GM21737 (cell line): Measurements from ENCODE around the gene OR9G4.

ENCODE experiments used
- ATAC-seq: cut with Tn5 transposase; IDR thresholded peaks from one replicate; pipeline ENCODE4 v1.9.1; 2021; ENCODE audit warnings: mild to moderate bottlenecking, moderate library complexity; ENCODE audit not compliant: unreplicated experiment

The OR9G4 gene

GRCh38 chr11:56748597-56748996 lies at the start of gene OR9G4:
TSS of gene OR9G4 (minus strand) at chr11:56748697. CDS start at chr11:56743766, 4,931 bp downstream.
- no peak for ATAC-seq

- ATAC-seq: no peak
Observed at GRCh38 chr11:56783448-56784041, 35.0 kb upstream of the OR9G4 start.

- no peak for ATAC-seq
Observed at GRCh38 chr11:56782167-56782847, 33.8 kb upstream of the OR9G4 start.

DNA sequence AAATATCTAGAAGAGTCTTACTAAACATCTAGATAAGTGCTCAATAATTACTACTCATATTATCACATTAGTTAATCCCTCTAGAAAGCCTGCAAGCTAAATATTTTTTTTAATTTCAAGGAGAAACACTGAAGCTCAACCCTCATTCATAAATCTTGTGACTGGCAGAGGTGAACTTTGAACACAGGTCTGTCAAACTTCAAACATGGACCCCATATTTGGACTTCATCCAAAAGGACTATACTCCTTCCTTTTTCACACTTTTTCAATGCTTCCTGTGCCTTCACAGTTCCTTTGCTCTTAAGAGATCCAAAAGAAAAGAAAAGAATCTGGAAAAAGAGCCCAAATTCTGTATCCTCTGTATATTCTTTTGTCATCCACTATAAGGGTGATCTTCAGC lies 28.3 kb upstream of the OR9G4 start:
- no peak for ATAC-seq

GRCh38 chr11:56764976-56765375 lies 16.5 kb upstream of the OR9G4 start:
- ATAC-seq: no peak

- no peak for ATAC-seq
Observed at GRCh38 chr11:56751480-56751879, 3.0 kb upstream of the OR9G4 start.

GRCh38 chr11:56750190-56750589 lies 1.7 kb upstream of the OR9G4 start:
- no peak for ATAC-seq

- ATAC-seq: no peak
Observed at GRCh38 chr11:56740886-56741285, 7.6 kb downstream of the OR9G4 start.

GRCh38 chr11:56740107-56740506 lies 8.4 kb downstream of the OR9G4 start:
- no peak for ATAC-seq

GRCh38 chr11:56720513-56720912 lies 28.0 kb downstream of the OR9G4 start:
- no peak for ATAC-seq

DNA sequence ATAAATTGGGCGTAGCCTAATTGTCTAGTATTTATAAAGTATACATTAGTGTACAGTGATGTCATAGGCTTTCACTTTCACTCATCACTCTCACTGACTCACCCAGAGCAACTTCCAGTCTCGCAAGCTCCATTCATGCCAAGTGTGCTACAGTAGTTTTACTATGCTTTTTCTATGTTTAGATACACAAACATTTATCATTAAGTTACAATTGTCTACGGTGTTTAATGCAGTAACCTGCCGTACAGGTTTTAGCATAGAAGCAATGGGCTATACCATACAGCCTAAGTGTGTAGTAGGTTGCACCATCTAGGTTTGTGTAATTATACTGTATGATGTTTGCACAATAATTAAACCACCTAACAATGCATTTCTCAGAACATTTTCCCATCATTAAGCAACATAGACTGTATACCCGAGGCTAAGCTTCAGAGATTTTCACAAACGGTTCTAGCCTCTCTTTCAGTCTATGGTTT lies 32.1 kb downstream of the OR9G4 start:
- ATAC-seq: no peak

- ATAC-seq: no peak
Observed at GRCh38 chr11:56714206-56714605, 34.3 kb downstream of the OR9G4 start.

DNA sequence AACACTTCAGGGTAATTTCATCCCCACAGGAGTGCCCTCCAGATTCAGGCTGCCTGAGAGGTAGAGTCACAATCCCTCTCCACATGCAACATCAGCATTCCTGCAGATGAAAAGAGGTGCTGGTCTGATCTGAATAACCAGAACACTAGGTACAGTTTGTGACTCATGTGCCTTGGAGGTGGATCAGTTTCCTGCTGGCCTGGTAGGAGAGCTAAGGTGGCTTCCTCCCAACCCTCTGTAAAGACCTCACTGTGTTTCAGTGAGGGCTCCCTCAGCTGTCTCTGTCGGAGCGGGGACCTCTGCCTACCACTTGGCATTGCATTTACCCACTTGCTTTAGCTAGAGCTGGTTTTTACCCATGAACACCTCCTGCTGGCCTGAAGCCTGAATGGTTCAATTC lies 42.0 kb downstream of the OR9G4 start:
- ATAC-seq: no peak

- ATAC-seq: no peak
Observed at GRCh38 chr11:56705784-56706396, 42.6 kb downstream of the OR9G4 start.

GRCh38 chr11:56700914-56701485 lies 47.5 kb downstream of the OR9G4 start:
- no peak for ATAC-seq

DNA sequence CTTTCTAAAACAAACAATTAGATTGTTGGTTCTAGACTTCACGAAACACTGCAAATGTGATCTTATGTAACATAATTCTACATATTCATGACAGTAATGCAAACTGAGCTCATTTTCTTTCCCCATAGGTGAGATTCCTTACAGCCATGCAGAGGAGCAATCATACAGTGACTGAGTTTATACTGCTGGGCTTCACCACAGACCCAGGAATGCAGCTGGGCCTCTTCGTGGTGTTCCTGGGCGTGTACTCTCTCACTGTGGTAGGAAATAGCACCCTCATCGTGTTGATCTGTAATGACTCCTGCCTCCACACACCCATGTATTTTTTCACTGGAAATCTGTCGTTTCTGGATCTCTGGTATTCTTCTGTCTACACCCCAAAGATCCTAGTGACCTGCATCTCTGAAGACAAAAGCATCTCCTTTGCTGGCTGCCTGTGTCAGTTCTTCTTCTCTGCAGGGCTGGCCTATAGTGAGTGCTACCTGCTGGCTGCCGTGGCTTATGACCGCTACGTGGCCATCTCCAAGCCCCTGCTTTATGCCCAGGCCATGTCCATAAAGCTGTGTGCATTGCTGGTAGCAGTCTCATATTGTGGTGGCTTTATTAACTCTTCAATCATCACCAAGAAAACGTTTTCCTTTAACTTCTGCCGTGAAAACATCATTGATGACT lies 48.1 kb downstream of the OR9G4 start:
- ATAC-seq: no peak

DNA sequence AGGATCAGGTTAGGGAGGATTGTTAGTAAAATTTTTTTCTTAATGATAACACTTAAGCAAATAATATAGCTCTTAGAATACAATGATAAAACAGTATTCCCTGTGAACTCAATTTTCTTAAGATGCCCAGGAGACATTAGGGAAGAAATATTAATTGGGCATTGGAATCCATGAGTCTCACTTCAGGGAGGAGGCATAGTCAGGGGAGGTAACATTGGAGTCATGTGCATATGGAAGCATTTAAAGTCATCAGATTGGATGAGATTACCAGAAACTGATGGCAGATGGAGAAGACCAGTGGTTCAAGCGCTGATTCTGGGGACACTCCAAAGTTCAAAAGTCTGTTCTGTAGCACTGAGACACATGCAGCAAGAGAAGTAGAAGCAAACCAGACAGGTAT lies 49.7 kb downstream of the OR9G4 start, which contains the start of gene OR9G1:
Gene OR9G1 (plus strand): TSS at position 301 of the 400 bp plus-strand sequence. CDS start 1,293 bp downstream, outside the sequence.
- no peak for ATAC-seq

GRCh38 chr11:56693428-56693827 lies 55.1 kb downstream of the OR9G4 start:
- no peak for ATAC-seq
